RWPE1 (cell line): ENCODE data around the gene MTFR1L.

Experiments used
- CTCF ChIA-PET: fragments of 350-600 bp; sonication (Branson Sonifier 250); formaldehyde crosslinking; extraction: SDS; loops from one replicate; lab custom pipeline; 2021; lab: Yijun Ruan, JAX
- POLR2A ChIA-PET: fragments of 400-600 bp; formaldehyde crosslinking; extraction: SDS; loops from one replicate; lab custom pipeline; 2020; ENCODE audit warnings: antibody characterized with exemption; ENCODE audit not compliant: low non-redundant PET; lab: Yijun Ruan, JAX
- DNase-seq: peaks from one replicate; pipeline ENCODE4 v3.0.0; 2012; ENCODE audit warnings: low spot score
- H3K27ac ChIP-seq: fragments of 450-650 bp; 2 replicates; pipeline ENCODE4 v1.5.1; 2017
- CTCF ChIP-seq: fragments of 450-650 bp; conservative IDR thresholded peaks from 2 replicates; pipeline ENCODE4 v1.5.1; 2017; ENCODE audit warnings: low read depth, mild to moderate bottlenecking

Gene MTFR1L

GRCh38 chr1:25795211-25795610 lies 24.5 kb upstream of the MTFR1L start:
- ChIA-PET CTCF (interaction anchor here (0.6 to 2.0 kb wide), 2 partner anchors 8 to 186 kb away, joined by 3 to 5 read pairs; no protein-coding TSS in a partner anchor), POLR2A (no interaction called here)
- DNase-seq = no peak
- no peak for TF ChIP-seq CTCF
- H3K27ac ChIP-seq = no peak overlapping the region

DNA sequence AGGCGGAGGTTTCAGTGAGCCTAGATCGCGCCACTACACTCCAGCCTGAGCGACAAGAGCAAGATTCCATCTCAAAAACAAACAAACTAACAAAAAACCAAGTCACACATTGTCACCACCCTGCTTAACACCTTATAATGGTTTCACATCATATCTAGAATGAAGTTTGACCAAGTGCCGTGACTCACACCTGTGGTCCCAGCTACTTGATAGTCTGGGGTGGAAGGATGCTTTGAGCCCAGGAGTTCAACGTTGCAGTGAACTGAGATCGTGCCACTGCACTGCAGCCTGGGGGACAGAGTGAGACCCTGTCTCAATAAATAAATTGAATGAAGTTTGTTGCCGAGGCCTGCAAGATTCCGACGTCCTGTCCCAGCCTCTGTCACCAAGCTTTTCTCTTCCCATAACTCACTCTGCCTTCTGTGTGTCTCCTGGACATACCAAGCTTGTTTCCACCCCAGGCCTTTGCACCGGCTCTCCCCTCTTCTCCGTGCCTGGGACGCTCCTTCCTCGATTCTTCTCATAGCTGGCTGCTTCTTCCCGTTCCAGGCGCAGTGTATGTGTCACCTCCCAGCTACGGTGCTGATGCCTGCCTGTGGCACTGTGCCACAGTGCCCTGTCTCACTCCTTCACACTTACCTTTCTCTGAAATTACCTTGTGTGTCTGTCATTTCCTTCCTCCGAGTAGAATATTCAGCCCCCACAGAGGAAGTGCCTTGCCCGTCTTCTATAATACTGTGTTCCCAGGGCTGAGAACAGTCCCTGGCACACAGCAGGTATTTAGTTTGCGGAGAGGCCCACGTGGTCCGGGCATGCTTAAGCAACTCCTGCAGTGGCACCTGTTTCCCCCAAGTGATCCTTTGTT lies 23.6 kb upstream of the MTFR1L start:
- CTCF ChIA-PET = interaction anchor here (0.6 to 2.0 kb wide), 5 partner anchors 9 to 187 kb away, joined by 3 to 5 read pairs (median 4); no protein-coding TSS in a partner anchor
- DNase-seq = no peak
- no peak for TF ChIP-seq CTCF
- POLR2A ChIA-PET = interaction anchor here (0.6 kb wide), 1 partner anchor 1769 kb away, joined by 3 read pairs; no protein-coding TSS in a partner anchor
- H3K27ac ChIP-seq = no peak overlapping the region

DNA sequence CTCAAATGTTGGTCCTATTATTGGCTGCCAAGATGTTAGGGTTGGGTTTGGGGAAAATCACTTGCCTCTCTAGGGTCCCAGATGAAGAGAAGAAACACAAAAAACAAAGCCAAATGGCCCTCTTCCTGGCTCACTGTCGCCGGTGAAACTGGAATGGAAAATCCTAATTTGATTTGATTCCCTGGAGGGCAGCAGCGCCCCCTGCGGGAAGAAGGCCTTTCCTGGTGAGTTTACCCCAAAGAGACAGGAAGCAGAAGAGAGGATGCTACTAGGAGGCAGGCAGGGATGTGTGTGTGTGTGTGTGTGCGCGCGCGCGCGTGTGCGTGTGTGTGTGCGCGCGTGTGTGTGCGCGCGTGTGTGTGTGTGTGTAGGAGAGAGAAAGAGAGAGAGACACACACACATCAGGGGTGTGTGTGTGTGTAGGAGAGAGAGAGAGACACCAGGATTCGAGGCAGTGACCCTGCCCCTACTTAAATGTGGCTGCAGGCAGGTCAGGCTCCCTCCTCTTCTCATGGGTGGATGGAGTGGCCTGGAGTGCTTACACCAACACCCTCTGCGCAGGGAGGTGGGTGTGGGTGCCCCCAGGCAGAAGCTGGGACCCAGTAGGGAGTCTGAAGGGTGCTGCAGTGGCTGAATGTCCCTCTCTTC lies 22.8 kb upstream of the MTFR1L start:
- POLR2A ChIA-PET = interaction anchor here (0.6 kb wide), 1 partner anchor 1768 kb away, joined by 3 read pairs; no protein-coding TSS in a partner anchor
- no peak overlapping the region for H3K27ac ChIP-seq
- CTCF ChIA-PET = interaction anchor here (0.8 to 1.9 kb wide), 3 partner anchors 12 to 271 kb away, joined by 3 to 9 read pairs (median 4); no protein-coding TSS in a partner anchor
- peak; percentile 70 for DNase-seq
- peak; percentile 67 for TF ChIP-seq CTCF

GRCh38 chr1:25797939-25798338 lies 21.8 kb upstream of the MTFR1L start:
- ChIA-PET POLR2A (no interaction called here), CTCF (interaction anchor here (0.6 to 1.9 kb wide), 3 partner anchors 11 to 272 kb away, joined by 3 to 9 read pairs (median 4); no protein-coding TSS in a partner anchor)
- DNase-seq = no peak

DNA sequence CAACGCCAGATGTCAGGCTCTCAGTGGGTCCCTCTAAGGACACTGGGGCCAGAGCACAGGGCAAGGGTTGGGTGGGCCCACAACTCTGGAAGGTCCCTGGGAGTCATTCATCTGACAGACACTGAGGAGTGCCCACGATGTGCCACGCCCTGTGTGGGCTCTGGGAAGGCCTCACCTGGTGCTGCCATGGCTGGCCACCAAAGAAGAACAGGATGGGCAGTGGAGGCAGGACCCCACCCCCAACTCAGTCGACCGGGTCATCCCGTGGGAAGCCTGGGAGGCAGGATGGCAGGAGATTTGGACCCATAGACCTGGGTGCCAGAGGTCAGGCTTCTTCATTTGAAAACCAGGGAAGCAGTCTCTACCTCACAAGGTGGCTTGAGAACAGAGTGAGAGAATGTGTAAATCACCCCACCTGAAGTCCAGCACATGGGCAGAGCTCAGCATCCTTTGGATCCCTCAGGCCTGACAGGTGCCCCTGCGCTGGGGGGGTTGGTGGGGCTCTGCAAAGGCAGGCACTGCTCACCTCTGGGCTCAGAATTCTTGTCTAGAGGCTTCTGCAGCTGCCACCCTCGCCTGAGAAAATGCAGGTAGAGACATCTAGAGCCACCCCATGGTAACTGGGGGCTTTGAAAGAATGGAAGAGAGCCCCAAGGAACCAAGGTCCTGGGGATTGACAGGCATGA lies 20.9 kb upstream of the MTFR1L start:
- ChIA-PET POLR2A (no interaction called here), CTCF (interaction anchor here (1.0 to 1.9 kb wide), 2 partner anchors 11 to 190 kb away, joined by 3 to 9 read pairs; no protein-coding TSS in a partner anchor)
- no peak overlapping the region for H3K27ac ChIP-seq
- no peak for DNase-seq
- no peak for TF ChIP-seq CTCF

More at GRCh38 chr1:25797939-25798338, 21.8 kb upstream of the MTFR1L start:
- no peak overlapping the region for H3K27ac ChIP-seq
- TF ChIP-seq CTCF = no peak
